ENCODE measurements around the gene CEMIP. TPM values are rescaled to one million over a fixed set of nuclear protein-coding genes. Genes with fewer than 3 reads are reported as not detected.

CEMIP gene
- total and polyA plus RNA-seq, 10 of the 15 experiments (the other 5 are each of a cell fraction or from before 2014, with no cell fraction given): 0.01 to 0.44 (median 0.16) TPM; not detected in 6

GRCh38 chr15:80803580-80804525 lies 24.7 kb downstream of the CEMIP start (continued):
- no peak for TF ChIP-seq TAF1 (IDR thresholded peaks at IDR 0.05; ENCODE audit: borderline replicate concordance, low read depth, low read length)

GRCh38 chr15:80804970-80805495 lies 25.9 kb downstream of the CEMIP start:
- Histone ChIP-seq H3K9me3 (replicated peaks; ENCODE audit: control insufficient read depth, insufficient read depth, low read length) (no peaks in the 10 kb centered on the region), H3K27me3 (replicated peaks in 1 of 2; ENCODE audit: control insufficient read depth in 2 of 2, insufficient read depth in 2 of 2, low read length in 1 of 2) (peaks cover 0 to 3% of the 10 kb centered on the region in 2 experiments; a peak in 2 of 4 replicates), H3K4me1 (ENCODE audit: control insufficient read depth, insufficient read depth, low read length) (no peaks in the 10 kb centered on the region), H4K20me1 (ENCODE audit: control insufficient read depth, insufficient read depth) (no peaks in the 10 kb centered on the region), H3K4me2 (ENCODE audit: control insufficient read depth, insufficient read depth) (no peak overlapping the region), H2AFZ (ENCODE audit: control insufficient read depth, low read depth, low read length) (no peak overlapping the region), H3K4me3 (no peak overlapping the region), H3K27ac (ENCODE audit: control insufficient read depth, insufficient read depth) (no peak overlapping the region), H3K79me2 (ENCODE audit: control insufficient read depth, insufficient read depth, low read length) (no peaks in the 10 kb centered on the region), H3K9ac (ENCODE audit: control insufficient read depth, insufficient read depth, low read length) (no peak overlapping the region), H3K36me3 (ENCODE audit: control insufficient read depth in 2 of 2, insufficient read depth in 2 of 2, low read length in 1 of 2) (no peaks in the 10 kb centered on the region)
- no TSS peak for BruUV-seq (replicated peaks)
- no peak for TF ChIP-seq POLR2A (IDR thresholded peaks at IDR 0.05; ENCODE audit: low read depth, low read length)
- TF ChIP-seq PAX5 (IDR thresholded peaks at IDR 0.05; ENCODE audit: borderline replicate concordance, low read depth, low read length): no peak
- TF ChIP-seq PBX3 (IDR thresholded peaks at IDR 0.05; ENCODE audit: insufficient replicate concordance, low read depth, low read length): no peak
- no peak for TF ChIP-seq ZBED1 (IDR thresholded peaks at IDR 0.05; ENCODE audit: borderline replicate concordance)
- no peak for TF ChIP-seq RBBP5 (conservative IDR thresholded peaks at IDR 0.05)
- no peak for TF ChIP-seq MYB (IDR thresholded peaks at IDR 0.05; ENCODE audit: borderline replicate concordance, low read depth, low read length)
- TF ChIP-seq YBX1 (IDR thresholded peaks at IDR 0.05): no peak
- in situ Hi-C loops (cut with MboI): no loop called here
- DNase-seq (ENCODE audit: low read depth, low spot score) (no peak), ATAC-seq (no peak), FAIRE-seq (no peak)
- WGBS (ENCODE audit: insufficient coverage, insufficient replicate concordance, low lambda C conversion rate, missing lambda C conversion rate): 20% methylated on average over 10 of the region's 10 CpGs
- intact Hi-C loops (cut with micrococcal nuclease; ENCODE audit: unreplicated experiment): no loop called here
- ChIA-PET RAD21 (ENCODE audit: unreplicated experiment) (interaction anchor here (1.0 to 1.8 kb wide), 2 partner anchors 29 to 165 kb away, joined by 3 to 5 read pairs; no protein-coding TSS in a partner anchor), CTCF (no interaction called here), SMC1A (ENCODE audit: uncharacterized antibody, unreplicated experiment) (interaction anchor here (1.1 to 1.4 kb wide), 2 partner anchors 10 to 12 kb away, joined by 3 to 6 read pairs; no protein-coding TSS in a partner anchor), POLR2A (no interaction called here)

Measured in GM12878 (cell line).